ENCODE results near the gene NFKBIA.
"Not testable (repeated sequence)": the region's sequence is repeated elsewhere in the genome, so short reads cannot be mapped to it uniquely, and the experiment has no call there.

NFKBIA gene, protein sequence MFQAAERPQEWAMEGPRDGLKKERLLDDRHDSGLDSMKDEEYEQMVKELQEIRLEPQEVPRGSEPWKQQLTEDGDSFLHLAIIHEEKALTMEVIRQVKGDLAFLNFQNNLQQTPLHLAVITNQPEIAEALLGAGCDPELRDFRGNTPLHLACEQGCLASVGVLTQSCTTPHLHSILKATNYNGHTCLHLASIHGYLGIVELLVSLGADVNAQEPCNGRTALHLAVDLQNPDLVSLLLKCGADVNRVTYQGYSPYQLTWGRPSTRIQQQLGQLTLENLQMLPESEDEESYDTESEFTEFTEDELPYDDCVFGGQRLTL

DNA sequence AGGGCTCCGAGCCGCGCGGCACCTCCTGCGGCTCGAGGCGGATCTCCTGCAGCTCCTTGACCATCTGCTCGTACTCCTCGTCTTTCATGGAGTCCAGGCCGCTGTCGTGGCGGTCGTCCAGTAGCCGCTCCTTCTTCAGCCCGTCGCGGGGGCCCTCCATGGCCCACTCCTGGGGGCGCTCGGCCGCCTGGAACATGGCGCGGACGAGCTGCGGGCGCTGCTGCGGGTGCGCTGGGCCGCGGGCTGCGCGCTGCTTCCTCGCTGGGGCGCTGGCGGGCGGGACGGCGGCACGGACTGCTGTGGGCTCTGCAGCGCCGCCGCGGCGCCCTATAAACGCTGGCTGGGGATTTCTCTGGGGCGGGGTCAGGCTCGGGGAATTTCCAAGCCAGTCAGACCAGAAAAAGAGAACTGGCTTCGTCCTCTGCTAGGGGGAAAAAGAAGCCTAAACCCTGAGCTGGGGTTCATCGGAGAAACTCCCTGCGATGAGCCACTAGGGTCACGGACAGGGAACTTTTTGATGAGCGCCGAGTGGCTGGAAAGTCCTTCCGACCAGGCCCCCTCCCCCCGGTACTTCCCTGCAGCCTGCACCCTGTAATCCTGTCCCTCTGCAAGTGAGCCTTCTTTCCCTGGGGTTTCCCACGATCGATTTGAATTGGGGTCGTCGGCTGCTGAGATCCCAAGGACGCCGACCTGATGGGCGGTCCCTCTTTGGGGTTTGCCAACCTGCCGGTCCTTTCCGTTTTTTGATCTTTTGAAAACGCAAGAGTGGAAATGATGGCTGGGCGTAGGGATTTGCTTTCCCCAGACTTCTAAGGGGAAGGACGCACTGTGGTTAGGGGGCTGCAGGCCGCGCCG lies at the start of gene NFKBIA:
Gene NFKBIA (minus strand): TSS at position 301 of the 855 bp plus-strand sequence. CDS start 105 bp downstream, at position 196.
- peak; percentile 95 for DNase-seq

DNA sequence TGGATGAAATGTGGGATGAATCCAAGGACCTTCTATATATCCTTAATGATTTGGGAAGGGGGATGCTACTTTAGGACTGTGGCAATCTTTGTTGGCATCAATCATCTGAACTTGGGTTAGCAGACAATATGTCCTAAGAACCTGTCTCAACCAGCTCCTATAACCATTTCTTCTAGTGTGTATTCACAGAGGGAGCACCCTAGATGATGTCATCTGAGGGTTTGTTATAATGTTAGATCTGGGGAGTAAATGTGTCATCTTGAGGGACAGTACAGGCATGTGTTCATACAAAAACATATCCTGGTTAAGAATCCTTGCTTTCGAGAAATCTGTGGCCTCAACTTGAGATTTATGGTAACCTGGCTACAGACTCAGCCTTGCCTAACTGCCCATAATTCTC lies 41.9 kb upstream of the NFKBIA start:
- no peak for DNase-seq

DNA sequence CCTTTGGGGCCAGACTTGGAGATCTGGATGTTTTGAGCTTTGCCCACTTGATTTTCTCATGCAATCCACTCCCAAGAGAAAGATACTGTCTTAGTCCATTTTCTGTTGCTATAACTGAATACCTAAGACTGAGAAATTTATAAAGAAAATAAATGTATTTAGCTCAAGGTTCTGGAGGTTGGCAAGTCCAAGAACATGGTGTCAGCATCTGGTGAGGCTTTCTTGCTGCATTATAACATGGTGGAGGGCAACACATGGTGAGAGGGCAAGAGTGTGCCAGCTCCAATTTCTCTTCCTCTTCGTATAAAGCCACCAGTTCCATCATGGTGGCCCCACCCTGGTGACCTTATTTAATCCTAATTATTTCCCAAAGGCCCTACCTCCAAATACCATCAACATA lies 39.6 kb upstream of the NFKBIA start:
- no peak for DNase-seq

DNA sequence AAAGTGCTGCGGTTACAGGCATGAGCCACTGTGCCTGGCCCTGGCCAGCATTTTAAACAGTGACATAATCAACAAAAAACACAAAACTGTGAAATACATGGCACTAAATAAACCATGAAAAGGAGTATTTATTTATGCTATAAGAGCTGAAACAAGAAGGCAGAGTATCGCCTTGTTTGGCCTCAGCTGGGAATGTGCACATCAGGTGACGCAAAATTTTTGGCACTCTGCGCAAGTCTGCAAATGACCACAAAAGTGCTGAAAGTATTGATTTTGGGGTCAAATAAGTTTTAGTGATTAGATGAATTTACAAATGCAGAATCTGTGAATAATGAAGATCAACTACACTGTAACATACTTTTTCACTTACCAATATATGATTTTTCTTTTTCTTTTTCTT lies 36.6 kb upstream of the NFKBIA start:
- no peak for DNase-seq

DNA sequence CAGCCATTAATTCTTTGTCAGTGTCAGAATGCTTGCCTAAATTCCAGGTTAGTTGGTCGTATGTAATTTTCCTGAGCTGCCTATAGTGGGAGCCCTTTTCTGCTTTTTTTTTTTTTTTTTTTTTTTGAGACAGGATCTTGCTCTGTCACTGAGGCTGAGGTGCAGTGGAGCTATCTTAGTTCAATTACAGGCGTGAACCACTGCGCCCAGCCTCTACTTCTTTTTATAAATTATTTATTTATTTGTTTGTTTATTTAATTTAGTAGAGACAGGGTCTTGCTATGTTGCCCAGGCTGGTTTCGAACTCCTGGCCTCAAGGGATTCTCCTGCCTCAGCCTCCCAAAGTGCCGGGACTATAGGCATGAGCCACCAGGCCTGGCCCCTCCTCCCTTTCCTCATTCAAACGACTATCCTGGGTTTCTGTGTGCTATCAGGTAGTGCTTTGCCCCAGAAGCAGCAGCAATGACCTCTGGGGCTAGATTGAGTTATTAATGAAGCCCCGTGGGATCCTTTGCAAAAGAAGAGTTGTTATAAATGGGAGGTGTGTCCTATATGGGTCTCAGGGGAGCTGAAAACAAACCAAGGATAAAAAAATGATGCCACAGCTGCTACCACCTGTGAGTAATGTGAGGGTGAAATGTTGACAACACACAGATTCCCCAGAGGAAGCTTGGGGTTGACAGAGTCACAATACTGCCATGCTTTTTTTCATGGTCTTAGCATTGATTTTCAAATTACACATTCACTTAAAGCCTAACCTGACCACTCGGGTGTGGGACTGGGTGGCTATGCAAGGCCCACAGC lies 34.6 kb upstream of the NFKBIA start:
- DNase-seq, result no peak

DNA sequence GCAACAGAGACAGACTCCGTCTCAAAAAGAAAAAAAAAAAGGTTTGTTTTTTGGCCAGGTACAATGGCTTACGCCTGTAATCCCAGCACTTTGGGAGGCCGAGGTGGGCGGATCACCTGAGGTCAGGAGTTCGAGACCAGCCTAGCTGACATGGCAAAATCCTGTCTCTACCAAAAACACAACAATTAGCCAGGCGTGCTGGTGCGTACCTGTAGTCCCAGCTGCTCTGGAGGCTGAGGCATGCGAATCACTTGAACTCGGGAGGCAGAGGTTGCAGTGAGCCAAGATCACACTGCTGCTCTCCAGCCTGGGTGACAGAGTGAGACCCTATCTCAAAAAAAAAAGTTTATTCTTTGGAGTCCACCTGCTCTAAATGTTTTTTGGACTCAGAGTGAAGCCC lies 33.9 kb upstream of the NFKBIA start:
- not testable (repeated sequence) for DNase-seq

DNA sequence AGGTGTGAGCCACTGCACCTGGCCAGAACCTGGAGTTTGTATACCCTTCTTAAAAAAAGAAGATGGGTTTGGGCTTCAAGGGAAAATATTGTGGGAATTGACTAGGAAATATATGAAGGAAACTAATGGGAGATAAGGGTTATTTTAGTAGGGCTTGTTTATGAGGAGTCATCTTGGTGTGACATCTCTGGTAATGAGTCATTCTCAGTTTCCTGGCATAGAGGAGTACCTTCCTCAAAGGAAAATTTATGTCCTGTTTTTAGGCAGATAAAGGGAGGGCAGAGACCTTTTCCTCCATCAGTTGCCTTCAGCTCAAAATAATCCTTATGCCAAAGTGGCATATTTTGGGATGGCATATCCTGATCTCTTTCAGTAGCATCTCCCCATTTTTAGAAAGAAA lies 30.6 kb upstream of the NFKBIA start:
- no peak for DNase-seq

DNA sequence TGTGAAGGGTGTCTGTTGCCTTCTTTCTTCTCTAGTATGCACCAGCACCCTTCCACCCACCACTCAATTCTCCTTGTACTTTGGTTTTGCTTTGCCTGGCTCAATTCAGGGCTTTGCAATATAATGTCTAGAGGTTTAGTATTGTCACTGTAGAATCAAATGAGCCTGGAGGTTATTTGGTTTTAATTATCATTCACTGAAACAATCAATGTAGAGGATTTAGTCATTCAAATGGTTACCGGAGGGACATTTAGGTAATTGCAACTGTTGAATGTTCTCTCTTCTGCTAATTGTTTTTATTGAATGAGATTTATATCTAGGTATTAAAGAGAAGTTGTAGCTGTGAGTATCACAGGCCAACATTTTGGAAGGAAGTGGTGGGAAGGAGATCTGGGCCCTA lies 29.3 kb upstream of the NFKBIA start:
- DNase-seq, result no peak

DNA sequence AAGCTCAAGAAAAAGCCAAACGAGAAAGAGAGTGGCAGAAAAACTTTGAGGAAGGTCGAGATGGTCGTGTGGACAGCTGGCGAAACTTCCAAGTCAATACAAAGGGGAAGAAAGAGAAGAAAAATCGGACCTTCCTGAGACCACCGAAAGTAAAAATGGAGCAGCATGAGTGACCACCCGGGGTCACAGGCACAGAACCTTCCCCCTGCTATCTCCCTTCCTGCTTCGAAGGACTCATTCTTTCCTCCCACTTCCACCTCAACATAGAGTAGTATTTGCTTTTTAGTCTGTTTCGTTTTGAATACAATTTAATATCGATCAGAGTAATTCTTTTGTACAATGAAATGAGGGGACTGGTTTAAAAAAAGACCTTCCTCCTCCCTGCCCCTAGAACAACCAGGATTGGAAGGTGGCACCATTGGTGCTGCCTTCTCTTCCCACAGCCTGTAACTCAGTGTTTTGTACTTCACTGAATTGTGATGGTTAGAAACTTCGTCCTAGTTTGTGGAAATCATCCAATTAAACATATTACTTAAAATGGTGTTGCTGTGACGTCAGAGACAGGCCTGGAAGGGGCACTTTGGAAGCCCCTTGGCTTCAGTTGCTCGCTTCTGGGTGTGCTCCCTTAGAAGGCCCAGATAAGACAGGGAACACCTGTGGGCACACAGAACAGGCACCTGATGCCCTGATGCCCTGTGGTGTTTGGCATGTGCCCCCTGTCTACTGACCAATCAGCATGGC lies 26.1 kb upstream of the NFKBIA start:
- no peak for DNase-seq

DNA sequence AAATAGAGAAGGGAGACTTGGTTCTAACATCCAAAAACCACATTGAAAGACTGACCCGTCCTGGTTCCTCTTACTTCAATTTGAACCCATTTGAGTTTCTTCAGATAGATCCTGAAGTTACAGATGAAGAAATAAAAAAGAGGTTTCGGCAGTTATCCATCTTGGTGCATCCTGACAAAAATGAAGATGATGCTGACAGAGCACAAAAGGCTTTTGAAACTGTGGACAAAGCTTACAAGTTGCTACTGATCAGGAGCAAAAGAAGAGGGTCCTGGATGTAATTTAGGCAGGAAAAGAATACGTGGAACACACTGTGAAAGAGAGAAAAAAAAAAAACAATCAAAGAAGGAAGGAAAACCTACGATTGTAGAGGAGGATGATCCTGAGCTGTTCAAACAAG lies 25.4 kb upstream of the NFKBIA start:
- DNase-seq, result no peak

DNA sequence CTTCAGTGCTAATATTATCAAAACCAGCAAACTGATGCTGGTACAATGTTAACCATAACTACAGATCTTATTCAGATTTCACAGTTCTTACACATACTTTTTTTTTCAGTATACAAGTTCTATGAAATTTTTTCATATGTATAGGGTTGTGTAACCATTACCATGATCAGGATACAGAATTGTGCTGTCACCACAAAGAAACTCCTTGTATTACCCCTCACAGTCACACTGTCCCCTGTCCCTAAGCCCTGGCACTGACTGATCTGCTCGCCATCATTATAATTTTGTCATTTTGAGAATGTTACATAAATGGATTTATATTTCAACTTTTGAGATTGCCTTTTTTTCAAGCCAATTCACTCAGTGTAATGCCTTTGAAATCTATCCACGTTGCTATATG lies 21.3 kb upstream of the NFKBIA start:
- no peak for DNase-seq

DNA sequence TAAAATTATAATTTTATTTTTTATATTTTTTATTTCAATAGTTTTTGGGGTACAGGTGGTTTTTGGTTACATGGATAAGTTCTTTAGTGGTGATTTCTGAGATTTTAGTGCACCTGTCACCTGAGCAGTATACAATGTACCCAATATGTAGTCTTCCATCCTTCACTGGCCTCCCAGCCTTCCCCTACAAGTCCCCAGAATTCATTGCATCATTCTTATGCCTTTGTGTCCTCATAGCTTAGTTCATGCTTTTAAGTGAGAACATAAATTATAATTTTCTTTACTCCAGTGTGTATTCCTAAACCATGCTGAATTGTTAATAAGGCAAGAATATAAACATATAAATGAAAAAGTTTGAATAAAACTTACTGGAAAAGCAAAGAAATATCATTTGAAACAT lies 19.1 kb upstream of the NFKBIA start:
- DNase-seq, result no peak

DNA sequence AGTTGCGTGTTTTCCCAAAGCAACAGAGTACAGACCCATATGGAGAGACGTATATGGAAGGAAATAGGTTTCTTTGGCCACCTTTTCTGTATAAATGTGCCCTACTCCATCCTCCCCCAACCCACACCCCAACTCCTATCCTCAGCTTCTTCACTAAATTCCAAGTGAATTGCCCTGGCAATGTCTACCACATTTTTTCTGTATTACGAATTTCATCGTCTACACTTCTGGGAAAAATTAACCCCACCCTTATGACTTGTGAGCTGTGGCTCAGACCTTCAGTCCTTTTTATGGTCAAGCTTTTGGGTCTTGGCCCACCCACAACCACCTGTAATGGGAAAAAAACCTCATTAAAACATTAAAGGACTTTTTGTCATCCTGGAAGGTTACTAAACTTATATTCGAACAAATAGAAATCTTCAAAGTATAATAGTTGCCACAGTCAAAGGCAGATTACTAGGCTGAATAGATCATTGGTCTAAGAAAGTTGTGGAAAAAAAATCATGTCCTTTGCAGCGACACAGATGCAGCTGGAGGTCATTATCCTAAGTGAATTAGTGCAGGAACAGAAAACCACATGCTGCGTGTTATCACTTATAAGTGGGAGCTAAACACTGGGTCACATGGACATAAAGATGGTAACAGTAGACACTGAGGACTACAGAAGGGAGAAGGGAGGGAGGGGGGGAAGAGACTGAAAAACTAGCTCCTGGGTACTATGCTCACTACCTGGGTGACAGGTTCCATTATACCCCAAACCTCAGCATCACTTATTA lies 15.7 kb upstream of the NFKBIA start:
- no peak for DNase-seq

DNA sequence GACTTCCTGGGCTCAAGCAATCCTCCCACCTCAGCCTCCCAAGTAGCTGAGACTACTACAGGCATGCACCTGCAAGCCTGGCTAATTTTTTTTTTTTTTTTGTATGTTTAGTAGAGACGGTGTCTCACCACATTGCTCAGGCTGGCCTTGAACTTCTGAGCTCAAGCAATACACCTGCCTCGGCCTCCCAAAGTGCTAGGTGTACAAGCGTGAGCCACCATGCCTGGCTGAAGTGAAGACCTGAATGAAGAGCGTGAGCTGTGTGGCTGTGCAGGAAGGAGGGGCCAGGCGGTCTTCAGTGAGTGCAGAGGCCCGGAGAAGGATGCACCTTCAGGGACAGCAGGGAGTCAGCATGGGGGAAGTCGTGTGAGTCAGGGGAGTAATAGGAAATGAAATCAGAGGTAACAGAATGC lies 14.9 kb upstream of the NFKBIA start:
- DNase-seq, result no peak

DNA sequence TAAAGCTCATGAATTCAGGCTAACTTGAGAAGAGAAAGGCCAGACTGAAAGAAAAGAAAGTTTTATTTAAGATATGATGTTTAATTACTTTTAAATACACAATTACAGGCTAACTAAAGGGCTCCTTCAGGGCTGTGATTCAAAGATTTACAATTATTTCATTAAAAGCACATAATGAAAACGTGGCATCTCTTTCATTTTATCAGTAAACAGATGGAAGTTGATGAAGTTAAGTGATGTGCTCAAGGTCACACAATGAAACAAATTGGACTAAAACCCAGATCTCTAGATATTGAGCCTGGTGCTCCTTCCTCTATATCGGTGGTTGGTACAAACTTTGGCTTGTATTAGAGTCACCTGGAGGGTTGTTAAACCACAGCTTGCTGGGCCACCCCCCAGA lies 13.5 kb upstream of the NFKBIA start:
- no peak for DNase-seq

DNA sequence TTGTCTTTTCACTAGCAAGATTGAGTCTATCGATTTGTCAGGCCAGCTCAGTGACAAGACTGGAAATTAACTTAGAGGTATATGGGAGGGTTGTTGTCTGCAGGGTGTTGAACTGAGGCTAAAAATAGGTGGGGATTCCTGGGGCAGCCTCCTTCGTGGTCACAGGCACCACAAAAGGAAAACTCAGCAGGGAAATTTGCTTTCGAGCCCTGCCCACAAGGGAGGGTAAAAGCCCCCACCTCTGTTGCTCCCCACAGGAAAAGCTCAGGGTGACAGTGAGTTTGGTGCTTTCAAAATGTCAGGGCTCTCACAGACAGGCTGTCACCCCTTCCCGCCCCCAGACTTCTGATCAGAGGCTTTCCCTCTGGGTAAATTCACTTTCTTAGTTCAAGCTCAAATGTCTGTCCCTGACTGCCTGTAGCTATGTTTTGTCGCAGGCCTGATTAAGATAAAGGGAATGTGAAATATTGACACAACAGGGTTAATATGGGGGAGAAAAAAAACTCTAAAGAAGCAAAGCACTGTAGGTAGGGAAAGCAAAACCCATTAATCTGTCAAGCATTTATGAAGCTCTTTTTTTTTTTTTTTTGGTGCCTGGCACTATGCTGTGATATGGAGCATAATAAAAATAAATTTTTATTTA lies 11.7 kb upstream of the NFKBIA start:
- DNase-seq, result peak; percentile 79

DNA sequence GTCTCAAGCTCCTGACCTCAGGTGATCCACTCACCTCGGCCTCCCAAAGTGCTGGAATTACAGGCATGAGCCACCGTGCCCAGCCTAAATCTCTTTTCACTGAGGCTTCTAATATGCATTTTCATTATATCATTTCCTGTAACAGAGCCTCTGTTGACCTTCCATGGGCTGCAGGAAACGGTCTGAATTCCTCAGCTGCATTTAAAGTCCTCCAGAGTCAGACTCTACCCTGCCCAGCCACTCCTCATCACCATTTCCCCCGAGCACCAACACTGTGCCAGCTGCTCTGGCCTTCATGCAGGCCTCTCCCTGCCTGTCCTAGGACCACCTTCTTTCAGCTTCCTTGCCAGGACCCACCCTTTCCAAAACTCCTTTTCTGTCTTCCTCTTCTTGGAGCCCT lies 9.8 kb upstream of the NFKBIA start:
- no peak for DNase-seq

DNA sequence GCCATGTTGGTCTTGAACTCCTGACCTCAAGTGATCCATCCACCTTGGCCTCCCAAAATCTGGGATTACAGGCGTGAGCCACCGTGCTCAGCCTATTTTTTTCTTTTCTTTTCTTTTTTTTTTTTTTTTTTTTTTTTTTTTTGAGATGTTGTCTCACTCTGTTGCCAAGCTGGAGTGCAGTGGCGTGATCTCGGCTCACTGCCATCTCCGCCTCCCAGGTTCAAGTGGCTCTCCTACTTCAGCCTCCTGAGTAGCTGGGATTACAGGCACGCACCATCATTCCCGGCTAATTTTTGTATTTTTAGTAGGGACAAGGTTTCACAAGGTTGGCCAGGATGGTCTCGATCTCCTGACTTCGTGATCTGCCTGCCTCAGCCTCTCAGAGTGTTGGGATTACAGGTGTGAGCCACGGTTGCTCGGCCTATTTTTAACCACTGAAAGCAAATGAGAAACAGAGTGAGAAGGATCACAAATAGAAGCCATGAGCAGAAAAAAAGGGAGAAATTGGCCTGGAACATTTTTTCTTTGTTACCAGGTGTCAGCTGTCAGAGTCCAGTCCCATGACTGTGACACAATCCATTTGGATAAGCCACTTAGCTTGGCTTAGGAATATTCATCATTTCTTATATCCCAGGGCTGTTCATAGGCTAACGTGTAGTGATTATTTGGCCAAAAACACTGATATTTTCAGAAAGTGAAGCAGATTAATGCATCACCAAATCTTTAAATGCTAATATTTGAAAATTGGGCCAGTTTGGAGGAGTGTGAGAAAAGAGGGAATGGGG lies 7.9 kb upstream of the NFKBIA start:
- no peak for DNase-seq

DNA sequence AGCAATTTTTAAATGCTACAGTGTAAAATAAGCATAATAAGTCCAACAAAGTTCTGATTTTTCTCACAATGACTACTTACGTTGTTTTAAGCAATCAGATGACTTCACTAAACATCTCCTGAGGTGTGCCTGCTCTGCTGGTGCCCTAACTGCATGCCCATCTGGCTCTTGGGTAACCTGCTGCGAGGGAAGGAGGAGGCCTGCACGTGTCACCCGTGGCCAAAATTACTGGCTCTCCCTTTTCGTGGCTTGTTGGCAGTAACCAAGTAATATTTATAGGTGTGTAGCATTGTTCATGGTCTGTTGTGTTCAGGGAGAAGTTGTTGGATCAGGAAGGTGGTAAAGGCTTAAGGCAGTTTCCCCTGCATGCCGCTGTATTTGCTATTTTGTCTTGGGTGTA lies 6.3 kb upstream of the NFKBIA start:
- no peak for DNase-seq

DNA sequence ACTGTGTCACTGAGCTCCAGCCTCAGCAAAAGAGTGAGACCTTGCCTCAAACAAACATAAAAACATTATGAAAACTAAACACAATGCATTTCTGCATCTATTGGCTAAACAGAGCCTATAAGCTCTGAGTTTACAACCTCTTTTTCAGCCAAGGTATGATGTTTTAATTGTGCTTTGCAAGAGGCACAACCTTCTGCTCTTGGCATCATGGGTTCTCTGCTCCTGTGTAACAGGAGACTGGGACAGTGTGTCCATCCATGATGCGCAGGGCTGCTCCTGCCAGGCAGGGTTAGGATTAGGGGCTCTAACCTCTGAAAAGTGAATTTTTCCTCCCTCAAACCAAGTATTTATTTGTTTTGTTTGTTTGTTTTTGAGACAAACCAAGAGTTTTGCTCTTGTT lies 5.0 kb upstream of the NFKBIA start:
- DNase-seq, result no peak

DNA sequence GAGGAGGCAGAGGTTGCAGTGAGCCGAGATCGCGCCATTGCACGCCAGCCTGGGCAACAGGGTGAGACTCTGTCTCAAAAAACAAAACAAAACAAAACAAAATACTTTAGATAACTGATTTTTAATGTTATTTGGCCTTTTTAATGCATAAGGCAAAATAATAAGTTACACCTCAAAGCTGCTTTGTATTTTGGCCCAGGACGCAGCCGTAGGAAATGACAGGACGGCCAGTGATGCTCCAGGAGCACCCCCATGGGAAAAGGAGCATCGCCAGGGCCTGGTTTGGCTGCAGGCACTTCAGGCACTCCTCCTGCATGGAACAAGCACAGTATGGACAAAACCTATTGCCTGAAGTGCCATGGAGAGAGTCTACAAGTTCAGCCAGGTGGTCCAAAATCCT lies 3.5 kb upstream of the NFKBIA start:
- DNase-seq, result no peak

Measured in activated CD8-positive, alpha-beta memory T cell treated with anti-CD3 and anti-CD28 coated beads, Interleukin-2, amount 50 U/mL, for 4 hours (primary cell).